Upper lobe of right lung (tissue), 1 donor: ENCODE measurements around the gene PRR4. TPM values are rescaled to one million over a fixed set of nuclear protein-coding genes. Genes with fewer than 3 reads are reported as not detected.

Experiments
- ATAC-seq: fragments of 200-7000 bp; cut with Tn5 transposase; one replicate; pipeline ENCODE4 v1.9.1; 2020; ENCODE audit warnings: mild to moderate bottlenecking, moderate library complexity
- DNase-seq: peaks from one replicate; pipeline ENCODE4 v3.0.0-alpha.2; 2020
- H3K27ac ChIP-seq: fragments of 200-600 bp; one replicate; pipeline ENCODE4 v1.8.0; 2022
- H3K27me3 ChIP-seq: fragments of 200-600 bp; one replicate; pipeline ENCODE4 v1.8.0; 2022; ENCODE audit warnings: mild to moderate bottlenecking
- H3K36me3 ChIP-seq: fragments of 200-600 bp; one replicate; pipeline ENCODE4 v1.8.0; 2022
- H3K4me1 ChIP-seq: fragments of 200-600 bp; one replicate; pipeline ENCODE4 v1.8.0; 2022
- H3K4me3 ChIP-seq: fragments of 200-600 bp; one replicate; pipeline ENCODE4 v1.8.0; 2022; ENCODE audit warnings: mild to moderate bottlenecking
- H3K9me3 ChIP-seq: fragments of 200-600 bp; one replicate; pipeline ENCODE4 v1.8.0; 2022
- CTCF ChIP-seq: fragments of 200-600 bp; IDR thresholded peaks from one replicate; pipeline ENCODE4 v1.8.0; 2022; ENCODE audit warnings: antibody characterized with exemption
- intact Hi-C: fragments of 100-400 bp; cut with DNase I; formaldehyde crosslinking; loops from one replicate; pipeline ENCODE4 v1.11.0; 2022
- long read RNA-seq: library from polyadenylated mRNA; unstranded; transcript quantifications from one replicate; pipeline ENCODE4 v2.0.0, GENCODE V29; 2021
- total RNA-seq: library from RNA; stranded (reverse); fragmentation: NEBNext Ultra II Directional; extraction: Animal tissue kit (Norgen Biotek cat#: 25700); gene quantifications from one replicate; pipeline ENCODE4 v1.2.1, GENCODE V29; 2021
- donor health status: DM: no; HTN: yes; CAD: no; lungs with severe emphysema.

The PRR4 gene
- total RNA-seq: 1.7 TPM
- long read RNA-seq: 0 reads

- no peak for ATAC-seq
- H3K27me3 ChIP-seq: no peaks in the 10 kb centered on the region
- DNase-seq: no peak
- no peak within 1 kb of the TSS for H3K27ac ChIP-seq
- intact Hi-C loops: no loop called here
- no peak within 1 kb of the TSS for H3K4me3 ChIP-seq
- TF ChIP-seq CTCF: no peak
- no peaks in the 10 kb centered on the region for H3K36me3 ChIP-seq
- H3K9me3 ChIP-seq: no peaks in the 10 kb centered on the region
- no peaks in the 10 kb centered on the region for H3K4me1 ChIP-seq
These were observed at the start of gene PRR4 for GRCh38 chr12:10849425-10849878. Gene PRR4, minus strand, starts transcription at chr12:10849475. Its CDS starts 38 bp downstream, at chr12:10849437.

- ATAC-seq (no peak), DNase-seq (no peak)
- H3K4me1 ChIP-seq: no peaks in the 10 kb centered on the region
- H3K27me3 ChIP-seq: no peaks in the 10 kb centered on the region
- no peak overlapping the region for H3K27ac ChIP-seq
- no peaks in the 10 kb centered on the region for H3K9me3 ChIP-seq
- intact Hi-C loops: no loop called here
- no peak overlapping the region for H3K4me3 ChIP-seq
- no peaks in the 10 kb centered on the region for H3K36me3 ChIP-seq
- no peak for TF ChIP-seq CTCF
These were observed 47.6 kb upstream of the PRR4 start for GRCh38 chr12:10896854-10897253.

- Histone ChIP-seq H3K27me3 (no peaks in the 10 kb centered on the region), H3K4me3 (no peak overlapping the region), H3K9me3 (no peaks in the 10 kb centered on the region), H3K4me1 (no peaks in the 10 kb centered on the region), H3K36me3 (no peaks in the 10 kb centered on the region), H3K27ac (no peak overlapping the region)
- ATAC-seq (no peak), DNase-seq (no peak)
- intact Hi-C loops: no loop called here
- TF ChIP-seq CTCF: no peak
These were observed 42.7 kb upstream of the PRR4 start for GRCh38 chr12:10891937-10892336.

GRCh38 chr12:10889226-10889625 is 40.0 kb upstream of the PRR4 start:
- H3K4me3 ChIP-seq: no peak overlapping the region
- H3K4me1 ChIP-seq: no peaks in the 10 kb centered on the region
- H3K36me3 ChIP-seq: no peaks in the 10 kb centered on the region
- H3K27ac ChIP-seq: no peak overlapping the region
- ATAC-seq: no peak
- no peaks in the 10 kb centered on the region for H3K27me3 ChIP-seq
- TF ChIP-seq CTCF: no peak
- H3K9me3 ChIP-seq: no peaks in the 10 kb centered on the region
- no peak for DNase-seq
- intact Hi-C loops: no loop called here

- Histone ChIP-seq H3K4me1 (no peaks in the 10 kb centered on the region), H3K27ac (no peak within 1 kb of the TSS), H3K9me3 (no peaks in the 10 kb centered on the region), H3K4me3 (no peak within 1 kb of the TSS), H3K27me3 (no peaks in the 10 kb centered on the region), H3K36me3 (no peaks in the 10 kb centered on the region)
- DNase-seq: no peak
- intact Hi-C loops: no loop called here
- no peak for ATAC-seq
- no peak for TF ChIP-seq CTCF
These were observed 34.9 kb upstream of the PRR4 start, which contains the start of gene PRH1 for GRCh38 chr12:10884086-10884725. Gene PRH1, minus strand, starts transcription at chr12:10884255. Its CDS starts 38 bp downstream, at chr12:10884217.
